DOHH2 (cell line): ENCODE measurements around the gene L3MBTL4.

ENCODE experiments used
- CTCF ChIP-seq: fragments of 200-600 bp; sonication (generic); IDR thresholded peaks from one replicate; pipeline ENCODE4 v1.5.1; 2014; ENCODE audit warnings: antibody characterized with exemption, mild to moderate bottlenecking, low read depth, low read length; ENCODE audit not compliant: poor library complexity, severe bottlenecking
- EZH2phosphoT487 ChIP-seq: fragments of 200-600 bp; sonication (generic); IDR thresholded peaks from 2 replicates; pipeline ENCODE4 v1.6.1; 2017; ENCODE audit warnings: borderline replicate concordance, mild to moderate bottlenecking, antibody characterized with exemption, low read length, moderate library complexity, mixed read lengths

- no peak for TF ChIP-seq CTCF
- no peak for TF ChIP-seq EZH2phosphoT487
Measured at GRCh38 chr18:6401687-6402086, 13.0 kb downstream of the L3MBTL4 start.
